Measurements from ENCODE around the gene IFT81. TPM values are rescaled to one million over a fixed set of nuclear protein-coding genes. Genes with fewer than 3 reads are reported as not detected.

Gene IFT81
- total and polyA plus RNA-seq, 3 donors from 2014 or later, result 20.1 to 43.4 (median 26.7) TPM

DNA sequence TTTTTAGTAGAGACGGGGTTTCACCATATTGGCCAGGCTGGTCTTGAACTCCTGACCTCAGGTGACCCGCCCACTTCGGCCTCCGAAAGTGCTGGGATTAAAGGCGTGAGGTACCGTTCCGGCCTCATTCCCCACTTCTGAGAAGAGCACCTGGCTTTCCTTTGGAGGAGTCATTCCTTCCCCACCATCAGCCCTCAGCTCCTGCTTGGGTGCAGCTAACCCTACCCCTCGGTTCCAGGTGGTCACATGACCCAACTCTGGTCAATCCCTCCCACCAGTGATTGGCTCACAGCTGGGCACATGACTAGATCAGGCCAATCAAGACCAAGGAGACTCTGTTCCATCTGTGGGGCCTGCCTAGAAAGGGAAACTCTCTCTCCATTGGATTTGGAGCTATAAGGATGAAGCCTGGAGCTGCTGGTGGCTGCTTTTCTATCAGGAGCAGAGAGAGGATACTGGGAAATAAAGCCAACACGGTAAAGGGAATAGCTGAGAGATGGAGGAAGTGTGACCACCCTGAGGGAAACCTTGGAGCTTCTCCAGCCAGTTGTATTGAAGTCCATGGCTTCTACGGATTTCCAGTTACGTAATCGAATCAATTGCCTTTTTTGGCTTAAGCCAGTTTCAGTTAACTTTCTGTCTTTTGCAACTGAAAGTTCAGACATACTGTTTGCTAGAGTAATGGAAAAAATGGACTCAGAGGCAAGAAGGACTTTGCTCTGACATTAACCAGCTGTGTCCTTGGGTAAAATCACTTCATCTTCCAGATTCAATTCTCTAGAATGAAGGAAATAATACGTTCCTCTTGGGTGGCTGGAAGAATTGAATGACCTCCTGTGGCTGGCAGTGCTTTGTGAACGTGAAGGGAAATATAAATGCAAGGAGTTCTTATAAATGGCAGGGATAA is 19.7 kb upstream of the IFT81 start:
- no peaks in the 10 kb centered on the region for H3K36me3 ChIP-seq (ENCODE audit: low read depth, missing control alignments)
- TF ChIP-seq, protein P1, sequence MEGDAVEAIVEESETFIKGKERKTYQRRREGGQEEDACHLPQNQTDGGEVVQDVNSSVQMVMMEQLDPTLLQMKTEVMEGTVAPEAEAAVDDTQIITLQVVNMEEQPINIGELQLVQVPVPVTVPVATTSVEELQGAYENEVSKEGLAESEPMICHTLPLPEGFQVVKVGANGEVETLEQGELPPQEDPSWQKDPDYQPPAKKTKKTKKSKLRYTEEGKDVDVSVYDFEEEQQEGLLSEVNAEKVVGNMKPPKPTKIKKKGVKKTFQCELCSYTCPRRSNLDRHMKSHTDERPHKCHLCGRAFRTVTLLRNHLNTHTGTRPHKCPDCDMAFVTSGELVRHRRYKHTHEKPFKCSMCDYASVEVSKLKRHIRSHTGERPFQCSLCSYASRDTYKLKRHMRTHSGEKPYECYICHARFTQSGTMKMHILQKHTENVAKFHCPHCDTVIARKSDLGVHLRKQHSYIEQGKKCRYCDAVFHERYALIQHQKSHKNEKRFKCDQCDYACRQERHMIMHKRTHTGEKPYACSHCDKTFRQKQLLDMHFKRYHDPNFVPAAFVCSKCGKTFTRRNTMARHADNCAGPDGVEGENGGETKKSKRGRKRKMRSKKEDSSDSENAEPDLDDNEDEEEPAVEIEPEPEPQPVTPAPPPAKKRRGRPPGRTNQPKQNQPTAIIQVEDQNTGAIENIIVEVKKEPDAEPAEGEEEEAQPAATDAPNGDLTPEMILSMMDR (IDR thresholded peaks at IDR 0.05), result no peak
- TF ChIP-seq POLR2A (IDR thresholded peaks at IDR 0.05), result no peak
- peak overlapping the region in 1 of 2 donors; percentile 69 for H3K27ac ChIP-seq
- H3K27me3 ChIP-seq, result no peaks in the 10 kb centered on the region
- peak; percentile 79 for DNase-seq
- H3K4me1 ChIP-seq, result peaks cover 11% of the 10 kb centered on the region
- H3K9me3 ChIP-seq, result no peaks in the 10 kb centered on the region
- 49% methylated on average over 14 of the region's 14 CpGs for WGBS, 2 donors
- intact Hi-C loops (cut with DNase I; ENCODE audit: low total_unique reads), result loop anchor here (10.0 kb wide), 2 partner anchors 120 to 330 kb away; no protein-coding TSS in a partner anchor
- H3K4me3 ChIP-seq, result peak overlapping the region in 1 of 2 donors; percentile 11

DNA sequence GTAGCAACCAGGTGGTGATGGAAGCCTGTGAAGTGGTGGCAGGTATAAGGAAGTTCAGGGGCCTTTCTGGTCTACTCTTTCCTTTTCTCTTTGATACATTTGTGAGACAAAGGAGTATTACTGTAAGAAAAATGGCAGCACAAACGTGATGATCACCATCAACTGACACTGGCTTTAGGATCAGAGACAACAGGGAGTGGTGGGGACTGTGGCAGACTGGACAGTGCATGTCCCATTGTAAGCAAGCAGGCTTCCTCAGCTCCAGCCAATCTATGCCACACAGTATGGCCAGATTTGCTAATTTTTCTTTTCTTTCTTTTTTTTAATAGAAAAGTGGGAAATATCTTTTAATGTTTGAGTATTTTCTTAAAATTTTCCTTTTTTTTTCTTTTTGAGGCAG is 19.0 kb upstream of the IFT81 start:
- H3K36me3 ChIP-seq (ENCODE audit: low read depth, missing control alignments), result no peaks in the 10 kb centered on the region
- peaks cover 17% of the 10 kb centered on the region for H3K4me1 ChIP-seq
- H3K27me3 ChIP-seq, result no peaks in the 10 kb centered on the region
- intact Hi-C loops (cut with DNase I; ENCODE audit: low total_unique reads), result loop anchor here (10.0 kb wide), 2 partner anchors 120 to 330 kb away; no protein-coding TSS in a partner anchor
- DNase-seq, result no peak
- H3K9me3 ChIP-seq, result no peaks in the 10 kb centered on the region
- 58 to 61% methylated on average over 1 of the region's 1 CpG for WGBS, 2 donors
- no peak for TF ChIP-seq POLR2A (IDR thresholded peaks at IDR 0.05)
- TF ChIP-seq, protein P1 (IDR thresholded peaks at IDR 0.05), result no peak
- peak overlapping the region in 1 of 2 donors; percentile 69 for H3K27ac ChIP-seq
- no peak overlapping the region for H3K4me3 ChIP-seq

DNA sequence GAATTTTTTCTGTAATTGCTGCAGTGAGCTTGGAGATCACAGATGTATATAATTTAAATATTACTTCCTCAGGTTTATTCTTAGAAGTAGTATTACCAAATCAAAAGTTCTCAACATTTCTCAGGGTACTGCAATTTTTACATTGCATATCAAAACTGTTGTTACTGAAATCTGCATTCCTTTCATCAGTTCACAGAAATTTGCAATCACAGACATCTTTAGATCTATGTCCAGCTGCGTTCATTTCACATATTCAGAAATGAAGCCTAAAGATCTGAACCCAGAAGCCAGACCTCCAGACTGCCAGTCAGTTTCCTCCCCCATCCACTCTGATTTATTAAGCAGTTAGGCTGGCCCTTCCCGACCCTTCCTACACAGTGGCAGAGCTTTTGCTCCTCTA is 18.2 kb upstream of the IFT81 start:
- no peak for DNase-seq
- Histone ChIP-seq H3K27ac (no peak overlapping the region), H3K9me3 (no peaks in the 10 kb centered on the region), H3K4me1 (peaks cover 17% of the 10 kb centered on the region), H3K4me3 (no peak overlapping the region), H3K27me3 (no peaks in the 10 kb centered on the region), H3K36me3 (ENCODE audit: low read depth, missing control alignments) (no peaks in the 10 kb centered on the region)
- WGBS, 2 donors, result 72 to 73% methylated on average over 2 of the region's 2 CpGs
- intact Hi-C loops (cut with DNase I; ENCODE audit: low total_unique reads), result loop anchor here (10.0 kb wide), 2 partner anchors 119 to 329 kb away; no protein-coding TSS in a partner anchor
- TF ChIP-seq, protein P1 (IDR thresholded peaks at IDR 0.05), result no peak
- TF ChIP-seq POLR2A (IDR thresholded peaks at IDR 0.05), result no peak

DNA sequence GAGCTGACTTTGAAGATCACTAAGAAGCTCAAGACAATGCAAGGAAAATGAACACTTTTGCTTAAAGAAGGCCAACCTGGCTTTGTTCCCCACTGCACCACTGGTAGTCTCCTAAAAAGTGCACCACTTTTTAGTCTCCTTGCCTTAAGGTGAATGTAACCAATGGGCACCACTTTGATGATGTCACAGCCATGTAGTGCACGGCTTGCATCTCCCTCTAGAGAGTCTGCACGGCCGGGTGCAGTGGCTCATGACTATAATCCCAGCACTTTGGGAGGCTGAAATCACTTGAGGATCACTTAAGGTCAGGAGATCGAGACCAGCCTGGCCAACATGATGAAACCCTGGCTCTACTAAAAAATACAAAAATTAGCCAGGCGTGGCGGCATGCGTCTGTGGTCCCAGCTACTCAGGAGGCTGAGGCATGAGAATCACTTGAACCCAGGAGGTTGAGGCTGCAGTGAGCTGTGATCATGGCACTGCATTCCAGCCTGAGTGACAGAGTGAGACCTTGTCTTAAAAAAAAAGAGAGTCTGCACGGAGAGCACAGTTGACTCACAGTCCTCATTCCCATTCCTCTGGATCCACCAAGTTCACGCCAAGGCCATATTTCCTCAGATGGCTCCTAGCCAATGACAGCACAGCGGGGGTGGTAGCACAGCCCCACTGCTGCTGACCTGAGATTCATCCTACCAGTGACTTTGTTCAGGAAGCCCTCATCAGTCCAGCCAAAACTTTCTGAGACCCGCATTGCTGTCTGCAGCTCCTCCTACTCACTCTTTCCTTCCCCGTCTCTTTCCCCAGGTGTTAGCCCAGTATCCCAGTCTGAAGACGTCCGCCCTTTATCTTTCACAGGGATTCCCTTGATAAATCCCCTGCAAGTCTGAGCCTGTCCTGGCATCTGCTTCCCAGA is 16.5 kb upstream of the IFT81 start:
- DNase-seq, result peak; percentile 34
- intact Hi-C loops (cut with DNase I; ENCODE audit: low total_unique reads), result loop anchor here (10.0 kb wide), 2 partner anchors 117 to 327 kb away; no protein-coding TSS in a partner anchor
- 67 to 68% methylated on average over 14 of the region's 14 CpGs for WGBS, 2 donors
- Histone ChIP-seq H3K27me3 (no peaks in the 10 kb centered on the region), H3K36me3 (ENCODE audit: low read depth, missing control alignments) (no peaks in the 10 kb centered on the region), H3K27ac (peak overlapping the region; percentile 50 to 89), H3K9me3 (no peaks in the 10 kb centered on the region), H3K4me3 (no peak overlapping the region), H3K4me1 (peaks cover 17% of the 10 kb centered on the region)
- no peak for TF ChIP-seq POLR2A (IDR thresholded peaks at IDR 0.05)
- TF ChIP-seq, protein P1 (IDR thresholded peaks at IDR 0.05), result no peak
